ENCODE data around the gene PLPP7. TPM values are rescaled to one million over a fixed set of nuclear protein-coding genes. Genes with fewer than 3 reads are reported as not detected.

The PLPP7 gene
- total RNA-seq, 1 donor from 2014 or later, result 17.3 TPM

DNA sequence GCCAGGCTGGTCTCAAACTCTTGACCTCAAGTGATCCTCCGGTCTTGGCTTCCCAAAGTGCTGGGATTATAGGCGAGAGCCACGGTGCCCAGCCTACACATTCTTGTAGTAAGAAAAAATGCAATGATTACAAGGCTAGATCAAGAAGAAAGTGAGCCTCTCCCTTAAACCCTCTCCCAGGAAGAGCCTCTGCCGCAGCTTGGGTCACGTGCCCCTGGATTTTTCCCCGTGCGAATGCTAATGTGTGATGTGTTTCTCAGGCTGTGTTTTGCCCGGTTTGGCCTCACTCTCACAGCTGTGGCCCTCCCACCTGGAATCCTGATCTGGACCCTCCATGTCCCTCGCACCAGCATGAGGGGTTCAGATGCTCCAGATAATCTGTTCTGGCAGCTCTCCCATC is 6.9 kb downstream of the PLPP7 start:
- DNase-seq, result no peak
- Mint-ChIP-seq H3K27ac (ENCODE audit: unreplicated experiment) (peak overlapping the region; percentile 90), H3K9me3 (ENCODE audit: unreplicated experiment) (peaks cover 7% of the 10 kb centered on the region), H3K4me3 (ENCODE audit: unreplicated experiment) (no peak overlapping the region), H3K36me3 (ENCODE audit: unreplicated experiment) (no peaks in the 10 kb centered on the region), H3K4me1 (ENCODE audit: low read depth, unreplicated experiment) (peaks cover 27% of the 10 kb centered on the region), H3K27me3 (ENCODE audit: unreplicated experiment) (peaks cover 9% of the 10 kb centered on the region)
- TF ChIP-seq, protein P1, sequence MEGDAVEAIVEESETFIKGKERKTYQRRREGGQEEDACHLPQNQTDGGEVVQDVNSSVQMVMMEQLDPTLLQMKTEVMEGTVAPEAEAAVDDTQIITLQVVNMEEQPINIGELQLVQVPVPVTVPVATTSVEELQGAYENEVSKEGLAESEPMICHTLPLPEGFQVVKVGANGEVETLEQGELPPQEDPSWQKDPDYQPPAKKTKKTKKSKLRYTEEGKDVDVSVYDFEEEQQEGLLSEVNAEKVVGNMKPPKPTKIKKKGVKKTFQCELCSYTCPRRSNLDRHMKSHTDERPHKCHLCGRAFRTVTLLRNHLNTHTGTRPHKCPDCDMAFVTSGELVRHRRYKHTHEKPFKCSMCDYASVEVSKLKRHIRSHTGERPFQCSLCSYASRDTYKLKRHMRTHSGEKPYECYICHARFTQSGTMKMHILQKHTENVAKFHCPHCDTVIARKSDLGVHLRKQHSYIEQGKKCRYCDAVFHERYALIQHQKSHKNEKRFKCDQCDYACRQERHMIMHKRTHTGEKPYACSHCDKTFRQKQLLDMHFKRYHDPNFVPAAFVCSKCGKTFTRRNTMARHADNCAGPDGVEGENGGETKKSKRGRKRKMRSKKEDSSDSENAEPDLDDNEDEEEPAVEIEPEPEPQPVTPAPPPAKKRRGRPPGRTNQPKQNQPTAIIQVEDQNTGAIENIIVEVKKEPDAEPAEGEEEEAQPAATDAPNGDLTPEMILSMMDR (IDR thresholded peaks at IDR 0.05; ENCODE audit: partially characterized antibody, unreplicated experiment), result no peak

DNA sequence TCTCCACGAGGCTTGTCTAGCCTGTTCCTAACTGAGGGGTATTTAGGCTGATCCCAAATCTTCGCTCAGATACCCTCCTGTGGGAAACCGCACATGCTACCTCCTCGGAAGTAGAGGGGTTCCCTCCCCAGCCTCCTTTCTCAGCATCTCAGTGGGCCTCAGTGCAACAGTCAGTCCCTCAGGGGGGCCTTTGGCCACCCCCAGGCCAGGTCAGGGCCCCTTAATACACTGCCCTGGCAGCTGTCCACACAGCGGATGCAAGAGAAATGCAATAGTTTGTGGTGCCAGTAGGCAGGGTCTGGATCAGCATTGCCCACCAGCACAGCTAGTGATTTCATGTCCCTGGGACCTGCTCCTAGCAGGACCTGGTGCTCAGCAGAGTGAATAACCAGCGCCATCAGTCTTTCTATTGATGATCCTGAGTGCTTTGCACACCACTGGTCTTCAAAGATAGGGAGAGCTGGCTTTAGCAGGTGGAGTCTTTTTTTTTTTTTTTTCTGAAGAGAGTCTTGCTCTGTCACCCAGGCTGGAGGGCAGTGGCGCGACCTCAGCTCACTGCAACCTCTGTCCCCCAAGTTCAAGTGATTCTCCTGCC is 7.5 kb downstream of the PLPP7 start:
- TF ChIP-seq, protein P1 (IDR thresholded peaks at IDR 0.05; ENCODE audit: partially characterized antibody, unreplicated experiment), result no peak
- H3K27me3 Mint-ChIP-seq (ENCODE audit: unreplicated experiment), result peaks cover 9% of the 10 kb centered on the region
- peaks cover 27% of the 10 kb centered on the region for H3K4me1 Mint-ChIP-seq (ENCODE audit: low read depth, unreplicated experiment)
- H3K9me3 Mint-ChIP-seq (ENCODE audit: unreplicated experiment), result peaks cover 7% of the 10 kb centered on the region
- H3K36me3 Mint-ChIP-seq (ENCODE audit: unreplicated experiment), result no peaks in the 10 kb centered on the region
- peak overlapping the region; percentile 97 for H3K27ac Mint-ChIP-seq (ENCODE audit: unreplicated experiment)
- DNase-seq, result no peak
- no peak overlapping the region for H3K4me3 Mint-ChIP-seq (ENCODE audit: unreplicated experiment)

DNA sequence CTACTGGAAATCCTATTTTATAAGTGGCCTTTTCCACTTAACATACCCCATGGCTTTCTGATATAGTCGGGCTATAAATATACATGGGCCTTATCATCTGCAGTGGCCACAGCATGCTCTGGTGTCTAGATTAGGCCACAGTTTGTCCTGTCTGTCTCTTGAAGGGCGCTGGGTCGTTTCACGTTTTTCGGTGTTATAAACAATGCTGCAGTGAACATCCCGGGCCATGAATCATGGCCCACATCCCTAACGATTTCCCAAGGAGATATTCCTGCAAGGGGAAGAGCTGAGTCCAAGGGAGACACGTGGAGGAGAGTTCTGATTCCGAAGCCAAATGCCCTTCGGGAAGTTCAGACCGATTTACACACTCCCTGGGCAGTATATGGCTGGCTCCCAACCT is 8.4 kb downstream of the PLPP7 start:
- peak overlapping the region; percentile 97 for H3K27ac Mint-ChIP-seq (ENCODE audit: unreplicated experiment)
- peak overlapping the region; percentile 68 for H3K4me3 Mint-ChIP-seq (ENCODE audit: unreplicated experiment)
- no peaks in the 10 kb centered on the region for H3K36me3 Mint-ChIP-seq (ENCODE audit: unreplicated experiment)
- TF ChIP-seq, protein P1 (IDR thresholded peaks at IDR 0.05; ENCODE audit: partially characterized antibody, unreplicated experiment), result no peak
- peaks cover 23% of the 10 kb centered on the region for H3K4me1 Mint-ChIP-seq (ENCODE audit: low read depth, unreplicated experiment)
- DNase-seq, result no peak
- H3K9me3 Mint-ChIP-seq (ENCODE audit: unreplicated experiment), result peaks cover 7% of the 10 kb centered on the region
- peaks cover 5% of the 10 kb centered on the region for H3K27me3 Mint-ChIP-seq (ENCODE audit: unreplicated experiment)

- peaks cover 22% of the 10 kb centered on the region for H3K4me1 Mint-ChIP-seq (ENCODE audit: low read depth, unreplicated experiment)
- peak overlapping the region; percentile 97 for H3K27ac Mint-ChIP-seq (ENCODE audit: unreplicated experiment)
- TF ChIP-seq, protein P1 (IDR thresholded peaks at IDR 0.05; ENCODE audit: partially characterized antibody, unreplicated experiment), result no peak
- peaks cover 5% of the 10 kb centered on the region for H3K27me3 Mint-ChIP-seq (ENCODE audit: unreplicated experiment)
- H3K9me3 Mint-ChIP-seq (ENCODE audit: unreplicated experiment), result peaks cover 7% of the 10 kb centered on the region
- no peaks in the 10 kb centered on the region for H3K36me3 Mint-ChIP-seq (ENCODE audit: unreplicated experiment)
- H3K4me3 Mint-ChIP-seq (ENCODE audit: unreplicated experiment), result peak overlapping the region; percentile 68
- peak; percentile 55 for DNase-seq
Measured at GRCh38 chr9:131298341-131298740, 8.8 kb downstream of the PLPP7 start.

DNA sequence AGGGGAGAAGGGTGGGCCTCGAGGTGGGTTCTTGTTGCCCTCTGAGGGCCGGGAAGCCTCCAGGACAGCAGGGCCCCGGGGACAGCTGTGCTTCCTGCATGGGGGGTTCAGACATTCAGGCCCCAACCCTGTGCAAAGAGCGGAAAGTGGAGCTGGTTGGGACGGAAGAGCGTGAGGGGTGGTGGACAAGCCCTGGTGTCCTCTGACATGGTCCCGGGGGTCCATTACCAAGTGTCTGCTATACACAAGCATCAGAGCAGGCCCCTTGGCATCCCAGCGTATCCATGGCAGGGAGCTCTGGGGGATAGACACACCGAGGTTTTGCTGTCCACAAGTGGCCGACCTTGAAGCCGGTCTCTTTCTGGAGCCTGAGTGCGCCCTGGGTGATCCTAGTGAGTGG is 9.3 kb downstream of the PLPP7 start:
- TF ChIP-seq, protein P1 (IDR thresholded peaks at IDR 0.05; ENCODE audit: partially characterized antibody, unreplicated experiment), result no peak

More for the DNA sequence above, 9.3 kb downstream of the PLPP7 start:
- Mint-ChIP-seq H3K27me3 (ENCODE audit: unreplicated experiment) (peaks cover 5% of the 10 kb centered on the region), H3K9me3 (ENCODE audit: unreplicated experiment) (peaks cover 7% of the 10 kb centered on the region), H3K27ac (ENCODE audit: unreplicated experiment) (no peak overlapping the region), H3K36me3 (ENCODE audit: unreplicated experiment) (no peaks in the 10 kb centered on the region), H3K4me3 (ENCODE audit: unreplicated experiment) (peak overlapping the region; percentile 25), H3K4me1 (ENCODE audit: low read depth, unreplicated experiment) (peaks cover 19% of the 10 kb centered on the region)
- no peak for DNase-seq
